WERI-Rb-1 (cell line): ENCODE measurements around the gene MICAL3.

Source experiments
- DNase-seq: peaks from one replicate; pipeline ENCODE4 v3.0.0-alpha.2; 2020
- H3K27ac ChIP-seq: fragments of 250-450 bp; sonication (Bioruptor Pico); 2 replicates; pipeline ENCODE4 v1.5.1; 2020; ENCODE audit warnings: mild to moderate bottlenecking, moderate library complexity
- H3K27me3 ChIP-seq: fragments of 250-450 bp; sonication (Bioruptor Pico); 2 replicates; pipeline ENCODE4 v1.5.1; 2021; ENCODE audit warnings: mild to moderate bottlenecking, low read depth, moderate library complexity; ENCODE audit not compliant: insufficient read depth, severe bottlenecking
- H3K36me3 ChIP-seq: fragments of 250-450 bp; sonication (Bioruptor Pico); 2 replicates; pipeline ENCODE4 v1.5.1; 2020; ENCODE audit warnings: mild to moderate bottlenecking, moderate library complexity
- H3K4me3 ChIP-seq: 2 replicates; pipeline ENCODE4 v1.5.1; 2011; ENCODE audit warnings: low read depth, mild to moderate bottlenecking, control low read depth, low read length
- H3K9me3 ChIP-seq: fragments of 250-450 bp; sonication (Bioruptor Pico); 2 replicates; pipeline ENCODE4 v1.5.1; 2021; ENCODE audit warnings: mild to moderate bottlenecking, moderate library complexity; ENCODE audit not compliant: severe bottlenecking
- CTCF ChIP-seq: IDR thresholded peaks from 2 replicates; pipeline ENCODE4 v1.5.1; 2011; ENCODE audit warnings: low read depth, mild to moderate bottlenecking, control low read depth, inconsistent platforms, low read length

MICAL3 gene

GRCh38 chr22:18060646-18061620 lies 36.6 kb upstream of the MICAL3 start:
- H3K27ac ChIP-seq = no peak overlapping the region
- H3K4me3 ChIP-seq = no peak overlapping the region
- no peaks in the 10 kb centered on the region for H3K27me3 ChIP-seq
- H3K36me3 ChIP-seq = no peaks in the 10 kb centered on the region
- TF ChIP-seq CTCF = no peak
- DNase-seq = no peak
- no peaks in the 10 kb centered on the region for H3K9me3 ChIP-seq

GRCh38 chr22:18059991-18060390 lies 35.6 kb upstream of the MICAL3 start:
- H3K4me3 ChIP-seq = no peak overlapping the region

GRCh38 chr22:18059473-18059872 lies 35.1 kb upstream of the MICAL3 start:
- Histone ChIP-seq H3K9me3 (no peaks in the 10 kb centered on the region), H3K27me3 (no peaks in the 10 kb centered on the region), H3K36me3 (no peaks in the 10 kb centered on the region), H3K27ac (no peak overlapping the region), H3K4me3 (no peak overlapping the region)
- no peak for TF ChIP-seq CTCF
- DNase-seq = no peak

More at GRCh38 chr22:18059991-18060390, 35.6 kb upstream of the MICAL3 start:
- TF ChIP-seq CTCF = no peak
- Histone ChIP-seq H3K27ac (no peak overlapping the region), H3K27me3 (no peaks in the 10 kb centered on the region), H3K36me3 (no peaks in the 10 kb centered on the region), H3K9me3 (no peaks in the 10 kb centered on the region)
- DNase-seq = no peak

GRCh38 chr22:18059094-18059417 lies 34.7 kb upstream of the MICAL3 start:
- no peak overlapping the region for H3K4me3 ChIP-seq
- TF ChIP-seq CTCF = no peak
- H3K36me3 ChIP-seq = no peaks in the 10 kb centered on the region
- DNase-seq = no peak
- no peaks in the 10 kb centered on the region for H3K27me3 ChIP-seq
- H3K27ac ChIP-seq = no peak overlapping the region
- no peaks in the 10 kb centered on the region for H3K9me3 ChIP-seq

- Histone ChIP-seq H3K9me3 (no peaks in the 10 kb centered on the region), H3K27me3 (no peaks in the 10 kb centered on the region), H3K4me3 (no peak overlapping the region), H3K36me3 (no peaks in the 10 kb centered on the region), H3K27ac (no peak overlapping the region)
- TF ChIP-seq CTCF = no peak
- DNase-seq = no peak
These were observed 34.2 kb upstream of the MICAL3 start for GRCh38 chr22:18058371-18059093.
